Upper lobe of left lung (tissue), 6 donors: ENCODE data around the gene RBM10. TPM values are rescaled to one million over a fixed set of nuclear protein-coding genes. Genes with fewer than 3 reads are reported as not detected.

ENCODE experiments used
- ATAC-seq, 2 donors: fragments of 200-7000 bp; cut with Tn5 transposase; one replicate each; pipeline ENCODE4 v1.9.1; 2022; ENCODE audit warnings: mild to moderate bottlenecking in 2 of 2, moderate library complexity in 2 of 2; ENCODE audit not compliant: low FRiP score in 2 of 2
- DNase-seq, 2 donors: peaks; one replicate each; pipeline ENCODE4 v3.0.0-alpha.2; 2019 to 2020
- H3K27ac ChIP-seq, 4 donors: fragments of 200-600 bp; sonication (generic); one replicate each; pipeline ENCODE4 v1.5.1; 2016 to 2019
- H3K27me3 ChIP-seq, 4 donors: fragments of 200-600 bp; sonication (generic); one replicate each; pipeline ENCODE4 v1.5.1; 2017 to 2019
- H3K36me3 ChIP-seq, 4 donors: fragments of 200-600 bp; sonication (generic); one replicate each; pipeline ENCODE4 v1.5.1; 2016 to 2019
- H3K4me1 ChIP-seq, 4 donors: fragments of 200-600 bp; sonication (generic); one replicate each; pipeline ENCODE4 v1.5.1; 2018 to 2019
- H3K4me3 ChIP-seq, 4 donors: fragments of 200-600 bp; sonication (generic); one replicate each; pipeline ENCODE4 v1.5.1; 2017 to 2019; ENCODE audit warnings: mild to moderate bottlenecking in 2 of 4, moderate library complexity in 1 of 4
- H3K9me3 ChIP-seq, 4 donors: fragments of 200-600 bp; sonication (generic); one replicate each; pipeline ENCODE4 v1.5.1; 2018 to 2019
- CTCF ChIP-seq, 6 experiments: fragments of 450-650 bp in 4 of 6; fragments of 200-600 bp in 2 of 6; sonication (generic) in 2 of 6; IDR thresholded peaks; one replicate each; pipeline ENCODE4 v1.5.1; 2016 to 2019; ENCODE audit warnings: antibody characterized with exemption in 6 of 6
- EP300 ChIP-seq, 4 donors: sonication (generic); formaldehyde crosslinking; IDR thresholded peaks; one replicate each; pipeline ENCODE4 v1.5.1; 2017; ENCODE audit warnings: antibody characterized with exemption in 4 of 4, control low read depth in 2 of 4
- POLR2A ChIP-seq, 4 donors: fragments of 450-650 bp; IDR thresholded peaks; one replicate each; pipeline ENCODE4 v1.5.1; 2016 to 2017; ENCODE audit warnings: antibody characterized with exemption in 4 of 4, mild to moderate bottlenecking in 2 of 4
- POLR2AphosphoS5 ChIP-seq, 2 donors: sonication (generic); formaldehyde crosslinking; IDR thresholded peaks; one replicate each; pipeline ENCODE4 v1.5.1; 2017; ENCODE audit warnings: antibody characterized with exemption in 2 of 2
- WGBS, 2 donors: methylation state at CpG; one replicate each; pipeline ENCODE4 v1.1.5; 2017 to 2018; 5-methylcytosine and 5-hydroxymethylcytosine counted together
- total RNA-seq, 6 donors: library from RNA; depleted of rRNA in 4 of 6; stranded (reverse); fragments of >200 nt in 4 of 6; gene quantifications; one replicate each; pipeline versions ENCODE4 v1.1.0 to v1.2.1, GENCODE V29; 2016 to 2021
- donor health status: DM: no; HTN: no; CAD: no; lungs with moderate emphysema.
- donor health status: DM: no; HTN: yes; CAD: no; lungs with severe emphysema.

RBM10 gene
- total RNA-seq, 6 donors from 2014 or later, result 29.2 to 59.7 (median 32.5) TPM

GRCh38 chrX:47146936-47147859 is 2.2 kb downstream of the RBM10 start:
- Histone ChIP-seq H3K36me3 (peaks cover 0 to 7% (median 0%) of the 10 kb centered on the region in 4 donors), H3K27me3 (peaks cover 0 to 5% (median 0%) of the 10 kb centered on the region in 4 donors), H3K4me1 (peaks cover 6 to 20% (median 11%) of the 10 kb centered on the region in 4 donors), H3K27ac (peak overlapping the region in 1 of 4 donors; percentile 93), H3K4me3 (peak overlapping the region in 1 of 4 donors; percentile 71), H3K9me3 (peaks cover 0 to 5% (median 0%) of the 10 kb centered on the region in 4 donors)
- ATAC-seq (no peak), DNase-seq (no peak)
- TF ChIP-seq EP300 (IDR thresholded peaks at IDR 0.05) (no peak), POLR2A (IDR thresholded peaks at IDR 0.05) (no peak), POLR2AphosphoS5 (IDR thresholded peaks at IDR 0.05) (no peak), CTCF (IDR thresholded peaks at IDR 0.05) (no peak)
- 83% methylated on average over 12 of the region's 12 CpGs; no CpG with 5 or more reads in 1 of the 2 donors for WGBS, 2 donors

GRCh38 chrX:47148946-47149345 is 3.9 kb downstream of the RBM10 start:
- Histone ChIP-seq H3K4me1 (peaks cover 0 to 13% (median 7%) of the 10 kb centered on the region in 4 donors), H3K27ac (no peak overlapping the region), H3K9me3 (peaks cover 0 to 5% (median 0%) of the 10 kb centered on the region in 4 donors), H3K4me3 (no peak overlapping the region), H3K27me3 (peaks cover 0 to 5% (median 0%) of the 10 kb centered on the region in 4 donors), H3K36me3 (peaks cover 0 to 7% (median 0%) of the 10 kb centered on the region in 4 donors)
- TF ChIP-seq CTCF (IDR thresholded peaks at IDR 0.05), result no peak
- 53 to 55% methylated on average over 2 of the region's 2 CpGs for WGBS, 2 donors
- DNase-seq, result no peak
- no peak for ATAC-seq

- Histone ChIP-seq H3K36me3 (peaks cover 0 to 15% (median 3%) of the 10 kb centered on the region in 4 donors), H3K9me3 (no peaks in the 10 kb centered on the region), H3K27me3 (no peaks in the 10 kb centered on the region), H3K27ac (no peak overlapping the region), H3K4me3 (no peak overlapping the region), H3K4me1 (peaks cover 0 to 9% (median 6%) of the 10 kb centered on the region in 4 donors)
- ATAC-seq (no peak), DNase-seq (no peak)
- TF ChIP-seq POLR2A (IDR thresholded peaks at IDR 0.05), result no peak
- no peak for TF ChIP-seq EP300 (IDR thresholded peaks at IDR 0.05)
- no peak for TF ChIP-seq CTCF (IDR thresholded peaks at IDR 0.05)
- TF ChIP-seq POLR2AphosphoS5 (IDR thresholded peaks at IDR 0.05), result no peak
Observed at GRCh38 chrX:47151435-47151834, 6.4 kb downstream of the RBM10 start.

GRCh38 chrX:47156611-47157520 is 11.8 kb downstream of the RBM10 start:
- Histone ChIP-seq H3K27ac (no peak overlapping the region), H3K9me3 (no peaks in the 10 kb centered on the region), H3K4me1 (no peaks in the 10 kb centered on the region), H3K27me3 (no peaks in the 10 kb centered on the region), H3K4me3 (no peak overlapping the region), H3K36me3 (peaks cover 0 to 23% (median 8%) of the 10 kb centered on the region in 4 donors)
- 47 to 91% methylated on average over 3 to 23 of the region's 26 CpGs for WGBS, 2 donors
- ATAC-seq, result peak in 1 of 2 donors; percentile 46
- no peak for DNase-seq
- no peak for TF ChIP-seq EP300 (IDR thresholded peaks at IDR 0.05)
- no peak for TF ChIP-seq POLR2AphosphoS5 (IDR thresholded peaks at IDR 0.05)
- TF ChIP-seq POLR2A (IDR thresholded peaks at IDR 0.05), result no peak
- TF ChIP-seq CTCF (IDR thresholded peaks at IDR 0.05), result no peak
